Measurements from ENCODE around the gene DBF4.
"Not testable (repeated sequence)": the region's sequence is repeated elsewhere in the genome, so short reads cannot be mapped to it uniquely, and the experiment has no call there.

The DBF4 gene

DNA sequence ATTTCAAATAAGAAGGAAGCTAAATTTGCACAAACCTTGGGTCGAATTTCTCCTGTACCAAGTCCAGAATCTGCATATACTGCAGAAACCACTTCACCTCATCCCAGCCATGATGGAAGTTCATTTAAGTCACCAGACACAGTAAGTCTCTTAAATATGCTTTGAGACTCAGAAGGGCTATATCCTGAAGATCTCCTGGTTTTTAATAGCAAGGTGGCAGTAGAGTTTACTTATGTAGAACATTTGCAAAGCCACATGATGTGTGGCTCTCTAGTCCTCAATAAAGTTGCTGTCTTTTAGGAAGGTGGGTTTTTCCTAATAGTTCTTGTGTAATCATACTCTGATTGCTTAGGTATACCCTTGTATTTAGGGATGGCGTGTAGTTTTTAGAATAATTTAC is 8.7 kb downstream of the DBF4 start:
- DNase-seq = no peak

- peak; percentile 13 to 34 for DNase-seq
Measured at GRCh38 chr7:87886875-87887274, 10.6 kb downstream of the DBF4 start.

- no peak for DNase-seq
Measured at GRCh38 chr7:87895363-87895762, 19.1 kb downstream of the DBF4 start.

- no peak for DNase-seq
Measured at GRCh38 chr7:87899255-87899654, 23.0 kb downstream of the DBF4 start.

DNA sequence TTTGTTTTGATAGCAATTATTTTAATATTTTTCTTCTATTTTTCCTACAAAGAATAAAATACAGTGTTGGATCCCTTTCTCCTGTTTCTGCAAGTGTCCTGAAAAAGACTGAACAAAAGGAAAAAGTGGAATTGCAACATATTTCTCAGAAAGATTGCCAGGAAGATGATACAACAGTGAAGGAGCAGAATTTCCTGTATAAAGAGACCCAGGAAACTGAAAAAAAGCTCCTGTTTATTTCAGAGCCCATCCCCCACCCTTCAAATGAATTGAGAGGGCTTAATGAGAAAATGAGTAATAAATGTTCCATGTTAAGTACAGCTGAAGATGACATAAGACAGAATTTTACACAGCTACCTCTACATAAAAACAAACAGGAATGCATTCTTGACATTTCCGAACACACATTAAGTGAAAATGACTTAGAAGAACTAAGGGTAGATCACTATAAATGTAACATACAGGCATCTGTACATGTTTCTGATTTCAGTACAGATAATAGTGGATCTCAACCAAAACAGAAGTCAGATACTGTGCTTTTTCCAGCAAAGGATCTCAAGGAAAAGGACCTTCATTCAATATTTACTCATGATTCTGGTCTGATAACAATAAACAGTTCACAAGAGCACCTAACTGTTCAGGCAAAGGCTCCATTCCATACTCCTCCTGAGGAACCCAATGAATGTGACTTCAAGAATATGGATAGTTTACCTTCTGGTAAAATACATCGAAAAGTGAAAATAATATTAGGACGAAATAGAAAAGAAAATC is 31.0 kb downstream of the DBF4 start:
- not testable (repeated sequence) for DNase-seq

DNA sequence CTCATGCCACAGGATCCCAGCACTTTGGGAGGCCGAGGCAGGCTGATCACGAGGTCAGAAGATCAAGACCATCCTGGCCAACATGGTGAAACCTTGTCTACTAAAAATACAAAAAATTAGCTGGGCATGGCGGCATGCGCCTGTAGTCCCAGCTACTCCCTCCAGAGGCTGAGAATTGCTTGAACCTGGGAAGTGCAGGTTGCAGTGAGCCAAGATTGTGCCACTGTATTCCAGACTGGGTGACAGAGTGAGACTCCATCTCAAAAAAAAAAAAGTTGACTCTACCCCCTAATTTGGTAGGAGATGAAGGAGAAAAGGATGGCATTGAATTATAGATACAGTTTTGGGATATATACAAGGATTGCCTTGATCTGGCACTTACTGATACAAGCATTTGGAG is 32.5 kb downstream of the DBF4 start:
- not testable (repeated sequence) for DNase-seq

DNA sequence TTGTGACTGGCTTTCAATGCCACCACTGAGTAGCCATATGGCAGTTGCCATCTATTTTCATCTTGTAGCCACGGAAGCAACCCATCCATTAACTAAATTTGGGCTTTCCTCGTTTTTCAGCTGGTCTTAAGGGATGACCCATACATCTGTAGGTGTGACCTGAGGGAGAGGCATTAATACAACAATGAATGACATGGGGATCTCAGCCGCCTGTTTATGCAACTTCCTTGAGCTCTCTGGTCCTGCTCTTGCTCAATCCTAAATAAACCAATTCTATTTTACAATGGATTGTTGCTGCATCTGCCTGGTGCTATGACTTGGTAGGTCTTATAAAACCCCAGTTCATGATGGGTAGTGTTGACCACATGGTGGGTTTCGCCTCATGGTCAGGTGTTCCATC is 35.8 kb downstream of the DBF4 start:
- no peak for DNase-seq

- no peak for DNase-seq
Measured at GRCh38 chr7:87918740-87919139, 42.4 kb downstream of the DBF4 start.

- DNase-seq = no peak
Measured at GRCh38 chr7:87919875-87920274, 43.6 kb downstream of the DBF4 start.

- DNase-seq = no peak
Measured at GRCh38 chr7:87920578-87920977, 44.3 kb downstream of the DBF4 start.

DNA sequence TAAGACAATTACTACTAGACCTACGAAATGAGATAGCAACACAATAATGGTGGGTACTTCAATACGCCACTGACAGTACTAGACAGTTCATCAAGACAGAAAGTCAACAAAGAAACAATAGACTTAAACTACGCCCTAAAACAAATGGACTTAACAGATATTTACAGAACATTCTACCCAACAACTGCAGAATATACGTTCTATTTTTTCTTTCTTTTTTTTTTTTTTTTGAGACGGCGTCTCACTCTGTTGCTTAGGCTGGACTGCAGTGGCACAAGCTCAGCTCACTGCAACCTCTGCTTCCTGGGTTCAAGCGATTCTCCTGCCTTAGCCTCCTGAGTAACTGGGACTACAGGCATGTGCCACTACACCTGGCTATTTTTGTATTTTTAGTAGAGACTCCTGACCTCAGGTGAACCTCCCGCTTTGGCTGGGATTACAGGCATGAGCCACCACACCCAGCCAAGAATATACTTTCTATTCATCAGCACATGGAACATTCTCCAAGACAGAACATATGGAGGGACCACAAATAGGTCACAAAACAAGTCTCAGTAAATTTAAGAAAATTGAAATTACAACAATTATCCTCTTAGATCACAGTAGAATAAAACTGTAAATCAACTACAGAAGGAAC is 46.6 kb downstream of the DBF4 start:
- not testable (repeated sequence) for DNase-seq

DNA sequence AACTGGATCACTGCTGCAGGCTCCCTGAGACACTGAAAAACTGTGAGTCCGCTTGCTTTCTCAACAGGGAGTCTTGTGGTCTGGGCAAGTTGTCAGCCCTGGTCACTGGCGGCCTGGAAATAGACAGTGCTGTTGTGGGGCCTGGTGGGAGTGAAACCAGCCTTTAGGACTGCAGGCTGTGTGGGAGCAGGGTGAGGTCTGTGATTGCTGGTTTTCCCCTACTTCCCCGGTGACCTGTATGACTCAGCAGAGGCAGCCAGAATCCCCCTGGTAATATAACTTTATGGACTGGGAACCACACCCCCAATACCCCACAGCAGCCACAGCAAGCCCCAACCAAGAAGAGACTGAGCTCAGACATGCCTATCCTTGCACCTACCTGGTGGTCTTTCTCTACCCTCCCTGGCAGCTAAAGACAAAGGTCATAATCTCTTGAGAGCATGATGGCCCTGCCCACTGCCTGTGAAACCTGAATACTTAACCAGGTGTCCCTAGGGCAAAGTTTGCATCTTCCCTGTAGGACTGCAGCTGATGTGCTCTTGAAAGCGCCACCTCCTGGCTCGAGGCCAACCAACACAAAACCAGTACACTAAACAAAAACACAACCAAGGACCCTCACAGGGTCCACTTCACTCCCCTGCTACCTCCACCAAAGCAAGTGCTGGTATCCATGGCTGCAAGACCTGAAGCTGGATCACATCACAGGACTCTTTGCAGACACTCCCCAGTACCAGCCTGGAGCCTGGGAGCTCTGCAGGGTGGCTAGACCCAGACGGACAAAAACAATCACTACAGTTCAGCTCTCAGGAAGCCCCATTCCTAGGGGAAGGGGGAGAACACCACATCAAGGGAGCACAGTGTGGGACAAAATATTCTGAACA is 50.5 kb downstream of the DBF4 start:
- DNase-seq = no peak

DNA sequence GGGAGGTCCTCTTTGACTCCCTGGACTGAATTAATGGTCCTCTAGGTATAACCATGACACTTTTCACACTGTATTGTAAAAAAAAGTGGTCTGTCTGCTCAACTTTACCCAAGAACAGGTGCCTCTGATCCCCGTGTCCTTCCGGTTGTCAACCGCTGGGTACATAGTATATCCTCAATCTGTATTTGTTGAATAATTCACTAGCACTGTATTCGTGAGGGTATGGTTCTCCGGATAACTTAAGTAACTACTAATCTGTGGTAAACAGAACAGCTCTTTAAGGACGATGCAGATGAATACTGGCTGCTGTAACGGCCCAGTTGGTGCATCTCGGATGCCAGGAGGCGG is 57.3 kb downstream of the DBF4 start:
- no peak for DNase-seq

- peak; percentile 97 to 98 for DNase-seq
Measured at GRCh38 chr7:87933953-87934698, 57.8 kb downstream of the DBF4 start, which contains the start of gene ADAM22. Gene ADAM22, plus strand, starts transcription at chr7:87934251. Its CDS starts 215 bp downstream, at chr7:87934466.

DNA sequence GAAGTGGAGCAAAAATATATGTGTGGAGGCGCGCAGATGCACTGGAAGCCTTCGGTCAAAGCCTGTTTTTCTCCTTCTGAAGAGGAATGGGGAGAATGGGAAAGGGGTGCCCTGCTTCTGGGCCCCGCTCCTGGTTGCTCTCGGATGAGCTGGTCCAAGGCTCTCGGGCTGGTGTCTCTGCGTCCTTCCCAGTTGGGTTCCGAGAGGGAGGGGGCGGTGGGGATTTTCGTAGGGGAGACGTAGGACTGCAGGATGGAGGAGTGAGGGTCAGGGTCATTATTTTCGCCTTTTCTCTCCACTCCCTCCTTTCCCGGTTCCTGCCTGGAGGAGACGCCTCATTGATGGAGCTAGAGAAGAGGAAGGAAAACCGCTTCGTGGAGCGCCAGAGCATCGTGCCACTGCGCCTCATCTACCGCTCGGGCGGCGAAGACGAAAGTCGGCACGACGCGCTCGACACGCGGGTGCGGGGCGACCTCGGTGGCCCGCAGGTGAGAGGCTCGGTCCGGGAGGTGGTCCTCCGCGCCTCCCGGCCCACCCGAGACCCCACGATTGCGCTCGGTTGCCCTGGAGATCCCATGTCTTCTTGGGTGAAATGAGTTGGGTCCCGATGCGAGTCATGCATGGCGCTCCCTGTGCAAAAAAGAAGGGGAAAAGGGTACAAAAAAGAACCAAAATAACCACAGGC is 58.5 kb downstream of the DBF4 start:
- DNase-seq = peak; percentile 65 to 69

DNA sequence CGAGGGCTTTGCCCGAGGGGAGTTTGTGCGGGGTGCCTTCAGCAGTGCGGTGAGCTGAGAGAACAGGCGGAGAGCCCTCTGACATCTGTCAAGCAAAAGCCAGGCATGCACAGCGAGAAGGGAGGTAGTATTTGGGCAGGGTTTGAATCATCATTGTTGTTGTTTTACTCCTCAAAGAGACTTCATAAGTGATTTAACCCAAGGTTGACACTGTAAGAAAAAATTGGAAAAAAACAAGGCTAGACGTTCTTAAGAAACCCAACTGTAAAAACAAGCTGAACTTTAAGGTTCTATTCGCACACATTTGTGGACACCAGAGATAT is 59.1 kb downstream of the DBF4 start:
- DNase-seq = peak; percentile 7 to 38

GRCh38 chr7:87941138-87941537 is 64.8 kb downstream of the DBF4 start:
- no peak for DNase-seq

- no peak for DNase-seq
Measured at GRCh38 chr7:87944547-87944946, 68.3 kb downstream of the DBF4 start.

DNA sequence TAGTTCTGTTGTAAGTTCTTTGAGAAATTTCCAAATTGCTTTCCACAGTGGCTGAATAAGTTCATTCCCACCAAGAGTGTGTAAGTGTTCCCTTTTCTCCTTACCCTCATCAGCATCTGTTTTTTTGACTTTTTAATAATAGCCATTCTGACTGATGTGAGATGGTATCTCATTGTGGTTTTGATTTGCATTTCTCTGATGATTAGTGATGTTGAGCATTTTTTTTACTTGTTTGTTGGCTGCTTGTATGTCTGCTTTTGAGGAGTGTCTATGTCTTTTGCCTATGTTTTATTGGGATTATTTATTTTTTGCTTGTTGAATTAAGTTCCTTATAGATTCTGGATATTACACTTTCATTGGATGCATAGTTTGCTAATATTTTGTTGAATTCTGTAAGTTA is 69.6 kb downstream of the DBF4 start:
- DNase-seq = not testable (repeated sequence)

- no peak for DNase-seq
Measured at GRCh38 chr7:87948371-87948770, 72.1 kb downstream of the DBF4 start.
